Glomerular visceral epithelial cell (primary cell): ENCODE results near the gene MID1.
A peak's percentile ranks its signal among the peaks of the same experiment; 100 is the strongest.

Experiments used
- DNase-seq: peaks from one replicate; pipeline ENCODE4 v3.0.0-alpha.2; 2016; ENCODE audit errors: extremely low spot score

MID1 gene

DNA sequence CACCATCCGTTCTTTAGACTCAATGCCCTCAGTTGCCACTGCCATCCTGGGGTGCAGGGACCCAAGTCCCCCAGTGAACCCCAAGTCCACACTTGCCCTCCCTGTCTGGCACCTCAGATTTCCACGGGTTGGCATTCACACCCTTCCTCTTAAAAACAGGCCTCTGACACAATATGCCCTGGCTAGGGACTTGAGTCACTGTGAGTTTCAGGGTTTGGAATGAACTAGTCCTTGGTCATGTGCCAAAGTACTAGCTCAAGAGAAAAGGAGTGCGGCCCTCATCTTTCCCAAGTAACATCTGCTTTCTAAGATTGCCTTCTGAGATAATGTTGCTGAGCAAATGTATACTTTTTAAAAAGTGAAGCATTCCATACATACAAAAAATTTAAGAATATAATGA lies 134.0 kb downstream of the MID1 start:
- DNase-seq: peak; percentile 37

DNA sequence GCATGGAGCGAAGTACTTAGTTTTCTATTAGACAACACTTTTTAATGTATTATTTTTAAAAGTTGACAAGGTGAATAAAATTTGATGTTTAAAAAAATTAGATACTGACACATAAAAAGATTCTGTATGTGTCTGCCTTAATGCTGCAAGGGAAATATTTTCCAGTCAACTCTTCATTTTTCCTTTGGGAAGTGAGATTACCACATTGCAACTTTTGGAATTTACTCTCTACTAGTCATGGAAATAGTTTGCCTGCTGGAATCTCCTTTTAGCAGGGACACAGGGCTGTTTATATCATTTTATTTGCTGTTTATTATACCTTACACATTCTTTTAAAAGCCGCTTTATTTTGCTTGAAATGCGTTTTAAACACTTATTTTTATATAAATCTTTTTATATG lies 135.1 kb downstream of the MID1 start:
- DNase-seq: no peak

DNA sequence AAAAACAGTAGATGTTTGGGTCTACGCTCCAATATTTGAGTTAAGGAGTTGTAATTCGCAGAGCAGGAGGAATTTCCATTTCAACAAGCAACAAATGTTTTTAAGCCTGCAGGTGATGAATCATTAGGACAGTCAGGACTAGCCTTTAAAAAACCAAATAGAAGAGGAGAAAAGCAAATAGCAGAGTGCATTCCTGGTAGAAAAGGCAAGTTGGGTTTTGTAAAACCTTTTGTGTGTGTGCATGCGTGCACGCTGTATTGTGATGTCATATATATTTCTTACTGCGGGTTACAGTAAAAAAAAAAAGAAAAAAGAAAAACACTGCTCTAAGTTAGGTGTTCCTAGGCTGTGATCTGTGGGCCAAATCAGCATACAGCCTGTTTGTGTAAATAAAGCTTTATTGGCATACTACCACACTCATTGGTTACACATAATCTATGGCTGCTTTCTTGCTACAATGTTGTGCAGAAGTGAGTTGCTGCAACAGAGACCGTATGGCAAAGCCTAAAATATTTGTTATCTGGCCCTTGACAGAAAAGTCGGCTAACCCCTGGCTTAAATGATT lies 135.6 kb downstream of the MID1 start:
- peak; percentile 12 for DNase-seq

DNA sequence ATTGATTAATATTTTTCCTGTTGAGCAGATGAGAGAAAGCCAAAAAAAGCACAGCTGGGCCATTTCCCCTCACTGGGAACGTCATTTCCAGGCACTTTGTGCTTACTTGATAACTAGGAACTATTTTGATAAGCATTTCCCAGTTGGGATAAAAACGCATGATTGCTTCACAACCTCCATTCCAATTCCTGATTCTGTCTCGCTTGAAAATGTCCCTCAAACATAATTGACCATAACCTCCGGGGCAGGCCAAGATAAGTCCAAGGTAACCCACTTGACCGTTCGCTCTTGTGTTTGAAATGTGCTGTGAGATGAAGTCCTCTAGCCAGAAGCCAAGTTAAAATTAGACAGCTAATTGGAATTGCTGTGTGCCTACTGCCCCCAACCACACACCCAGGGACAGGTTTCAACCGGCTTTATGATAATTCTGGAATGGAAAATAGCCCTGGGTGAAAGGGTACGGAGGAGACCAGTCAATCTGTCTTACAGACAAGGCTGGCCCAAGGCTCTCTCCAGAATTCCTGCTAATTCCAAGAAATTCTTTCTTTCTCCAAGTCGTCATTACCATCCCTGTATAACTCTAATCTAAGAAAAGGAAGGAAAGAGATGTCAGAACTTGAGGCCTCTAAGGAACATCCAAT lies 137.1 kb downstream of the MID1 start:
- no peak for DNase-seq

DNA sequence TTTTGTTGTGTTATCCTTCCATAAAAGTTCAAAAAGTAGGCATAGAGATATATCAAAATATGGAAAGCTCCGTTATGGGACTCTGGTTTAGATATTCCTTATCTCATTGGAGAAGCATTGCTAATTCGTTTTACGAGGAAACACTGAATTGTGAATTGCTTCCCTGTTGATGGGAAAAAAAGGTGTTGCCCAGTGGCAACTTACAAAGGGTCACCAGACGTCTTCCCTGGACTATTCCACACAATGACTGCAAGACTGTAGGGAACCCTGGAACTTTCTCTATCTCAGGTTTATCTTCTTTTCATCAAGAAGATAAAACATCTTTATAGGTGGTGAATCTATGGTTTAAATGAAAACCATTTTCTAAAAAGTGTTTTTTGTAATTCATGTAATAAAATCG lies 137.7 kb downstream of the MID1 start:
- DNase-seq: no peak

DNA sequence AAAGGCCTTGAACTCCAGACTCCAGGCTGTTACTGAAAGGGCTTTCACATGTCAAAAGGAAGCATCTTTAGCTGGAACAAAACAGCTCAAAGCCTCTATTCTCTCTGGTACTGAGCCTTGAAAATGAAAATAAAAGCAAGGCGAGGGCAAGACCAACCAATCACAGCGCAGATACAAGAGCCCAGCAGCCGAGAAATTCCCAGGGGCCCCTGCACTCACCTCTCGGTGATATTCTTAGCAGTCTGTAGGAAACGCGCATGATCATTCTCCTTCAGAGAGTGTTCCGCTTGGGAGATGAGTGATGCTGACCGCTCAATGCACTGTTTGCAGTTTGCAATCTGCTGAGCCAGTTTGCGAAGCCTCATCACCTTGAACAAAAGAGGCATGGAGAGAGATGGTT lies 138.1 kb downstream of the MID1 start:
- DNase-seq: no peak

DNA sequence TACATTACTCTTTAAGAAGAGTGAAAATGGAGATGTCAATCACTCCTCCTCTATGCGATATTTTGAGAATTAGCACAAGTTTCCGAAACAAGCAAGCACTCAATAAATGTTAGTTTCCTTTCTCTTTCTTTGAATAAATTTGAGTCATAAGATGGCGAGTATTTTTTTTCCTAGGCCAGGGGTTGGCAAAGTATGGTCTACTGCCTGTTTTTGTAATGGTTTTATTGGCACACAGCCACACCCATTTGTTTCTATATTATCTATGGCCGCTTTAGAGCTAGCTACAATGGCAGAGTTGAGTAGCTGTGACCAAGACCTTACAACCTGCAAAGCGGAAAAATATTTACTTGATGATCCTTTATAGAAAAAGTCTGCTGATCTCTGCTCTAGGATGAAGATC lies 139.5 kb downstream of the MID1 start:
- no peak for DNase-seq

DNA sequence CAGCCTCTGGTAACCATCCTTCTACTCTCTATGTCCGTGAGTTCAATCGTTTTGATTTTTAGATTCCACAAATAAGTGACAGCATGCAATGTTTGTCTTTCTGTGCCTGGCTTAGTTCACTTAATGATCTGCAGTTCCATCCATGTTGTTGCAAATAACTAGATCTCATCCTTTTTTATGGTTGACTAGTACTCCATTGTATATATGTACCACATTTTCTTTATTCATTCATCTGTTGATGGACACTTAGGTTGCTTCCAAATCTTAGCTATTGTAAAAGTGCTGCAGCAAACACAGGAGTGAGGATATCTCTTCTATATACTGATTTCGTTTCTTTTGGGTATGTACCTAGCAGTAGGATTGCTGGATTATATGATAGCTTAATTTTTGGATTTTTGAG lies 140.9 kb downstream of the MID1 start:
- DNase-seq: no peak

DNA sequence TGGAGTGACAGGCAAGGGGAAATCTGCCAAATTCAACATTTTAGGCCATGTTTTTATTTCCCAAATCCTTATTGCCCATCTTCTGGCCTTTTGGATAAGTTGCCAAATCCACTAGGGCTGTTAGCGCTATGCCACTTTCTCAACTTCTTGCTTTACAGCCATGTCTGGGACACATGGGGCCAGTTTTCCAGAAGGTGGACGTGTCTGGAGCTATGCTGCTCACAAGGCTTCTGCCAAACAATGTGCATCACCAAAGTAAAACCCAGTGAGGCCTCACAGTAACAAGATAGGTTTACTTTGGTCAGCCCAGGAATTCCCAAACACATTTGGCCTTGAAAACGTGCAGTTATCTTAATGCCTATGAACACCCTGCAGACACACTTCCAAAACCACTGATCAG lies 142.9 kb downstream of the MID1 start:
- DNase-seq: no peak

DNA sequence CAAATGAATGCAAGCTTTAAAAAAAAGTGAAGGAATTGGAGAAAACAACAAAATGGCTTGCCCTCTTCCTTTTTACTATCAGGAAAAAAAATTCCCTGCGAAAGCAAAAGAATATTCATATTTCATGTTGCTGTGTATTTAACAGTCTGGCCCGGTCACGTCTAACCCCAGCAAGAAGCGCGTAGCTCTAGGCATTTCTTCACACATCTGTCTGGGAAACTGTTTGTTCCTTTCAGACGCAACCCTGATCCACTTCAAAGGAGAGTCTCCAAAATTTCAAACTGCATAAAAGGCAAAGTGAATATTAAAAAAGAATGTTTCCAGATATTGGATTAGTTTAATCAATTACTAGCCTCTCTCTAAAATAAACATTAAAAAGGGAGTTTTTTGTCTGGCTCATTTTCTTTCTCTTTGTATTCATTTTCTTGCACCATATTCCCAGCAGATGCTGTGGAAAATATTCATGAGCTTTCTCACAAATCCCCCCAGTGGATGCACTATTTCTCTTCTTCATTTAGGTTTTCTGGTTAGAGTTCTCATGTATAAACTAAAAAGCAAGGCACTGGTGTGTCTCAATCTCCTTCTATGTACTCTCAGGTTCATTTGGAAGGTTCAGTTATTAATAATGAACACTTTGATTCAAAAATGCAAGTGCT lies 145.3 kb downstream of the MID1 start:
- no peak for DNase-seq

DNA sequence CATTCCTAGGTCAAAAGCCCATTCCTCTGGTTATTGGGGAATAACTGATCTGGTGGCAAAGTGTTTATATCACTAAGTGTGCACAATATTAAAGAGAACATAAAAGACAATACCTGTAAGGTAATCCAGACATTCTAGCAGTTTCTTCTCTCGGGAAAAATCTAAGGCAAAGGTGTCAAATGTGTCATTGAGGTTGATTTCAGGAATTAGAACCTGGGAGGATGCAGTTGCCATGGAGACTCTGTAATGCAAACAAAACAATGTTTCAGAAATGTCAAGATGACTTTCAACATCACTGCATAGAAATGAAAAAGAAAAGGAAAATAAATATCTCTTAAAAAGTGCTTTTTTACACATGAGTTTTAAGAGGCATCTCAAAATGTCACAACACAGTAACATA lies 145.9 kb downstream of the MID1 start:
- no peak for DNase-seq

DNA sequence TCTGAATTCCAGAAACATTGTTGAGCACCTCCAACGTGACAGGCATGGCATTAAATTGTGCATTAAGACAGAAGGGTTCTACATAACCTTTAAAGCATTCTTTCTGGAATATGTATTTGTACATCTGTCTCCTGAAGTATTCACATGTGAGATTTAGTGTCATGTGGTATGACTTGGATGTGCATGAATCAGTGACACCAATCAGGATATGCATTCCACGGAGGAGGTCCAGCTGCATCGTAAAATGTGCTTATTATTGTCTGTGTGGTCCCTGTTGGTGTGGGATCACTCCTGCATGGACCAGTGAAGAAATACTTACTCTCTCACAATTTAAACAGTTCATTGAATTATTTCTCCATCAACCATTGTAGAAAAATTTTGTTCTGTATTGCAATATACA lies 149.0 kb downstream of the MID1 start:
- DNase-seq: no peak

DNA sequence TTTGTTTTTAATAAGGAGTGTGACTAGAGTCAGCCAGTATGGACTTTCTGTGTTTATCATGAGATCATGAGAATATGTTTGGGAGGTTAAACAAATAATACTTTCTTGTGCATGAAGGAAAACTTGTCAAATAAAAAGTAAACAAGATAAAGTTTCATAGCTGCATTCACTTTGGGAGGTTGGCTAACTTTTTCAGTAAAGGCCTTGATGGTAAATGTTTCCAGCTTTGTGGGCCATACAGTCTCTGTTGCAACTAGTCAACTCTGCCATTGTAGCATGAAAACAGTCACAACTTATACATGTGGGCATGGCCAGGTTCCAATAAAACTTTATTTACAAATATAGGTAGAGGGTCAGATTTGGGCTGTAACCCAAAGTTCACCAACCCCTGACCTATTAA lies 150.4 kb downstream of the MID1 start:
- DNase-seq: no peak

DNA sequence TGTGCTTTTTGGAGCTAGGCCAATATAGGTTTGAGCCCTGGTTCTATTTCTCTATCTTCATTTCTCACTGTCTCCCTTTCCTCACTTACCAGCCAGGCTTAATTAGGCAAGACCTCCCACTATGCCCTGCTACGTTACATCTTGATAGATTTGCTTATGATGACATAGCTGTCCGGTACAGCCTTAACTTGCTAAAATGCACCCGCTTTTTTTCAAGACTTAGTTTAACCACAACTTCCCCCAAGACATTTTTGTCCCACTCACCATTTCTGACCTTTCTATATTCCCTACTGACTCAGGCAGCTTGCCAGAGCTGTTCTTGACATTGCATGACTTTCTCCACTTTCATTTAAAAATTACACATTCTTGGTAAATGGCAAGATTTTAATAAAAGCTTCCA lies 152.6 kb downstream of the MID1 start:
- no peak for DNase-seq

DNA sequence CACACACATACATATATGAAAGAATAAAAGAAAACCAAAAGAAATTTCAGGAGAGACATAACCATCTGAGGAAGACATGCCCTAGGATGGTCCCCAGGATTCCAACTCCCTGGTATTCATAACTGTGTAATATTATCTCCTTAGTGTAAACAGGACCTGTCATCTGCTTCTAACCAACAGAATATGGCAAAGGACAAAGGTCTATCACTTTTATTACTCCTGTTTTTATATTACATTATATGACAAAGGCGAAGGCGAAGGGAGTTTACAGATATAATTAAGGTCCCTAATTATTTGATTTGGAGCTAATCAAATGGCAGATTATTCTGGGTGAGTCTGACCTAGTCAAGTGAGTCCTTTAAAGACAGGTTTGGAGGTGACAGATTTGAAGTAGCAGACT lies 155.1 kb downstream of the MID1 start:
- no peak for DNase-seq

DNA sequence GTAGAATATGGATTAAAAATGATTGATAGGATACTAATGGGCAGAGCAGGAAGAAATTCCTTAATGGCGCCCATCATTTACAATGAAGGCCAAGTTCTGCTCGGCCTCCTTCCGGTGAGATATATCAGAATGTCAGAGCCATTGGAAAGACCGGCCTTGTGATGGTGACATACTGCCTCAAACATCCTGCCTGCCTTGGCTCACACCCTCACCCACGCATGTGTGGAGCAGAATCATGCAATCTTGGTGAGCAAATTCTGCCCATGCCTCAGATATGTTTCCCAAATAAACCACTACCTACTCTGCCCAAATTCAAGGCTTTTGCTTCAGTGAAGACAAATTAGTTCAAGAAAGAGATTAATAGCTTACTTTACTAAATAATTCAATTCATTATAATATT lies 163.3 kb downstream of the MID1 start:
- no peak for DNase-seq

DNA sequence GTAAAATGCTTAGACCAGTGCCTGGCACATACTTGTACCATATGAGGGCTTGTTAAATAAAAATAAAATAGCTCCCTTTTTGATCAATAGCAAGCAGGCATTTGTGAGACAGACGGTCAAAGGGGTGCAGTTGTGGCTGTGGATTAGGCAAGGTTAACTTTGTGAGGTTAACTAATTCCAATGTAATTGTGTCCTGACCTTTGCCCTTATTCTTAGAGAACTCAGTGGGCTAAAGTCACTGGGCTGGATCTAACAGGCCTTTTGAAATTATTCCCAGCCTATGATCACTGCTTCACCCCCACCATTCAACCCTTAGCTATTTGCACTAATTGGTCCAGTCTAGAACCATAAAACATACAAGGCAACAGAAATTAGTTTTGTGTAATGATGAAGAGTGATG lies 166.4 kb downstream of the MID1 start:
- DNase-seq: no peak

DNA sequence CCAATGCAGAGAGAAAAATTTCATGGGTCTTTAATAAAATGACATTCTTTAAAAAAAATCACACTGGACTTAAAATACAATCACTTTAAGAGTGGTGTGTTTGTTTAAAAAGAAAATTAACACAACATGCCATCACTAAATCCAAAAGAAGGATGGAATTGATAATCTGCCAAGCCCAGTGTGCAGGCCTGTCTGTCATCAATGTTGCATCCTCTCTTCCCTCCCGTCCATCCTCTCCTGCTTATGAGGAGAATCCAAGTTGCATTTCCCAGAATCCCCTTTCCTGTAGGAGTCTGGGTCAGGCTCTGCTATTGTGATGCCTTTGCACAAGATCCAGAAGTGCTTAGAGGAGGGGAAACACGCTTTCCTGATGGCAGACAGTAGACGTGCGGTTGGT lies 169.4 kb downstream of the MID1 start:
- no peak for DNase-seq

DNA sequence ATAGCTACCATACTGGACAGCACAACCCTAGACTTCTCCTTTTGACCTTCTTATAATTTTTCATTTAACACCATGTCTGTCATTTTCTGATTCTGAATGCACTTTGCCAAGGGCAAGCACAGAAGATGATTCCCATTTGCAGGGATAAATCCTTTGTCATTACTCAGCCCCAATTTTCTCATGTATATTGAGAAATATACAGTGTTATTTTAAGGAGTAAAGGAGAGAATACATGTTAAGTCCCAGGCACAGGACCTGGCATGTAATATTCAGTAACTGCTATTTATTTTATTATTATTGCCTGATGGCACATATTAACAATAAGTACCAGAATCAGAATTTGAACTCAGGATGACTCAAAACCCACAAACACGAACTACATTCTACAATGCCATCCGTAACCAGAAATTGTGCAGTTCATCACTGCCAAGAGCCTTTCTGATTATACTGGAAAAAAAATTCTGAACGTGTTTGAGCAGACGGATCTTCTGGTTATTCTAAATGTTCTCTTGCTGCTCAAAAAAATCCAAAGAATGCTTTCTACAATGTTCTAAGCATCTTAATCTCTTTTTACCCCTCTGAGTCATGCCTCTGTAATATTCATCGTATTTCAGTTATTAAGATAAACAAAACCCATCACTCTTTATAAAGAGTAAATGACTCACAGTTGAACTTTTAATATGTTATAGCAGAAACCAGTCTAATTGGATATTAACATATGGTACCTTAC lies 170.0 kb downstream of the MID1 start:
- peak; percentile 57 for DNase-seq

DNA sequence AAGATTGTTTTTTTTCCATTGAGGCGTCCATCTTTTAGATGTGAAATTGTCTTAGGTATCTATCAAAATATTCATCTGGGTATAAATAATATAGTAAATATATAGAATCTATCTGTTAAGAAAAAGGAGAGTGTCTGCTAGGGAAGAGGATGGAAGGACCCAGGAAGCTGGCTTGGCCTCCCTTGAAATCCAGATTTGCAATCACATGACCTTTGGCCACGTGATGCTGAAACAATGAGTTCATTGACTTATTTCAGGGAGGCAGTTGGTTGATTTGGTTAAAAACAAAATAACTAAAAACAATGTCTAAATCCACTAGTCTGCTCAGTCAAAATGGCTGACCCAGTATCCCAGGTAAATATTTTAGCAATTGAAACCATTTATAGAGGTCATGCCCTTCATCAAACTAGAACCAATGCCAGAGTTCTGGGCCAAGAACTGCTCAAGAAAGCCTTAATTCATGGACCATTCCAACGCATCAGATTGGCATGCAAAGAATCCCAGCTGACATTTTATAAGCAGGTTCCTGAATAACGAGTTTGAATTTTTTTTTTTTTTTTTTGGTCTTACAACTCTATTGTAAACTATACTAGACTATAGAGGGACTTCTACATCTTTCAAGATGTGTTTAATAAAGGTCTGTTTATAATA lies 172.7 kb downstream of the MID1 start:
- DNase-seq: peak; percentile 17

DNA sequence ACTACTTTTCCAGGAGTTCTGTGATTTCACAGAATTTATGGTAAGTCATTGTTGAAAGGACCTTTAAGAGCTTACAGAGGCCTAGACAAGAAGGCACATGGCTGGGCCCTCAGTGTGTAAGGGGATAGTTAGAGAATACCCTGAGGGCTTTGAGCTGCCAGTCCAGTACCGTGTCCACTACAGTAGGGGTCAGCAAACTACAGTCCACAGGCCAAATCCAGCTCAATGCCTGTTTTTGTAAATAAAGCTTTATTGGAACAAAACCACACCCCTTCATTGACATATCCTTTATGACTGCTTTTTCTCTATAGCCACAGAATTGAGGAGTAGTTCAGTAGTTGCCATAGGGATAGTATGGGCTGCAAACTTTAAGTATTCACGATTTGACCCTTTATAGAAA lies 176.2 kb downstream of the MID1 start:
- no peak for DNase-seq

DNA sequence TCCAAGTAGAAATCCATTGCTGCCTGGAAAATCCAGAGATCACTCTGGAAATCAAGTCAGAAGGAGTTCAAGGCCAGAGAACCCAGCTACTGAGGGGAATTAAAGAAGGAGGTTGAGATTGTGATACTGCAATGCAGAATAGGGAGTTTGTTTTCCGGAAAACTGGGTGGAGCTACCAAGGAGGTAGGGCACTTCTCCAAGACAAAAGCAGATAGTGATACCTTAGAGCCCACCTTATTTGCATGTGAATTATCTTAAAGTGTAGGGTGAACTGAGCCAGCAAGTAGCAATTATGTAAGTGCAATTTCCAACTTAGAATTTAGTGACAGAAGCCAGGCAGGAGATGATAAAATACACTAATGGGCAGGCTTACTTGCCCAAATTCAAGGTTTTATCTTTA lies 178.9 kb downstream of the MID1 start:
- no peak for DNase-seq
